K562 (cell line): Measurements from ENCODE around the gene CCND3. TPM values are rescaled to one million over a fixed set of nuclear protein-coding genes. Genes with fewer than 3 reads are reported as not detected.

Source experiments
- ASH1L ChIP-seq: fragments of 450-650 bp; IDR thresholded peaks from 2 replicates; pipeline ENCODE4 v1.6.1; 2018; ENCODE audit warnings: borderline replicate concordance, mild to moderate bottlenecking, low read depth; ENCODE audit not compliant: partially characterized antibody
- ERF ChIP-seq: fragments of 450-650 bp; formaldehyde crosslinking; IDR thresholded peaks from 2 replicates; pipeline ENCODE4 v1.4.0; 2020; ENCODE audit warnings: mild to moderate bottlenecking, mixed read lengths
- GTF2E2 ChIP-seq: fragments of 200-800 bp; sonication (Bioruptor generic); IDR thresholded peaks from 2 replicates; pipeline ENCODE4 v1.6.1; 2016; ENCODE audit warnings: missing genetic modification characterization, missing compliant biosample characterization
- HLTF ChIP-seq: fragments of 450-650 bp; IDR thresholded peaks from 2 replicates; pipeline ENCODE4 v1.6.1; 2016
- MXI1 ChIP-seq: IDR thresholded peaks from 2 replicates; pipeline ENCODE4 v1.6.1; 2011; ENCODE audit warnings: low read depth, mild to moderate bottlenecking, improper control_type of control experiment, low read length
- PML ChIP-seq: IDR thresholded peaks from 2 replicates; pipeline ENCODE4 v1.6.1; 2012; ENCODE audit warnings: low read length, inconsistent platforms
- TRIM28 ChIP-seq: fragments of 450-650 bp; IDR thresholded peaks from 2 replicates; pipeline ENCODE4 v1.6.1; 2017
- ZC3H11A ChIP-seq: IDR thresholded peaks from 2 replicates; pipeline ENCODE4 v1.6.1; 2012; ENCODE audit warnings: low read depth, low read length, improper control_type of control experiment
- ZNF436 ChIP-seq: fragments of 250-450, 450-650 bp; sonication (Bioruptor Pico); formaldehyde crosslinking; IDR thresholded peaks from 2 replicates; pipeline ENCODE4 v1.7.0; 2020; ENCODE audit warnings: mild to moderate bottlenecking
- ZNF696 ChIP-seq: fragments of 250-450 bp; sonication (Bioruptor Pico); conservative IDR thresholded peaks from 2 replicates; pipeline ENCODE4 v1.4.0; 2020; ENCODE audit warnings: mild to moderate bottlenecking, moderate library complexity
- polyA plus RNA-seq, 8 experiments: library from polyadenylated mRNA; depleted of rRNA in 4 of 8; stranded (reverse) in 5 of 8; unstranded in 3 of 8; fragments of >200 nt; fragmentation: Nextera tagmentation in 2 of 8; fragmentation: Illumina TruSeq in 1 of 8; extraction: Ambion mirVana in 2 of 8; extraction: Trizol in 1 of 8; gene quantifications; 2 replicates each; pipeline versions ENCODE4 v1.2.1 to v1.2.3, GENCODE V29; 2011 to 2014; ENCODE audit warnings: inconsistent platforms in 1 of 8, missing spikeins in 1 of 8
- total RNA-seq, 7 experiments: library from RNA; depleted of rRNA in 6 of 7; stranded (reverse); fragments of >200 nt in 6 of 7; fragmentation: Illumina TruSeq in 2 of 7; extraction: Trizol in 2 of 7; gene quantifications; 2 replicates each; pipeline versions ENCODE4 v1.2.1 to v1.2.3, GENCODE V29; 2011 to 2021; ENCODE audit warnings: low replicate concordance in 1 of 7
- TF ChIP-seq, protein P1 (sequence below): sonication (generic); formaldehyde crosslinking; IDR thresholded peaks from 2 replicates; pipeline ENCODE4 v1.8.1; 2023; ENCODE audit warnings: mild to moderate bottlenecking, missing genetic modification reagents, moderate library complexity
- TF ChIP-seq, protein P2 (sequence below): sonication (generic); formaldehyde crosslinking; IDR thresholded peaks from 2 replicates; pipeline ENCODE4 v1.9.0; 2022; ENCODE audit warnings: mild to moderate bottlenecking, missing genetic modification reagents
- TF ChIP-seq, protein P3 (sequence below), 2 experiments: IDR thresholded peaks; 2 replicates each; pipeline ENCODE4 v1.6.1; 2011; ENCODE audit warnings: borderline replicate concordance in 1 of 2, control low read depth in 1 of 2, low read depth in 1 of 2, low read length in 1 of 2, mild to moderate bottlenecking in 1 of 2, mixed read lengths in 1 of 2, moderate library complexity in 1 of 2; ENCODE audit not compliant: insufficient read depth in 1 of 2, insufficient read length in 1 of 2, poor library complexity in 1 of 2, severe bottlenecking in 1 of 2; ENCODE audit errors: extremely low read depth in 1 of 2
- TF ChIP-seq, protein P4 (sequence below): IDR thresholded peaks from 2 replicates; pipeline ENCODE4 v1.6.1; 2011; ENCODE audit warnings: borderline replicate concordance, low read depth, mild to moderate bottlenecking, moderate library complexity, low read length; ENCODE audit not compliant: insufficient read depth, poor library complexity, severe bottlenecking
- TF ChIP-seq, protein P5 (sequence below): fragments of 450-650 bp; IDR thresholded peaks from 2 replicates; pipeline ENCODE4 v1.6.1; 2016; ENCODE audit warnings: antibody characterized with exemption
- TF ChIP-seq, protein P6 (sequence below), 2 experiments: IDR thresholded peaks in 1 of 2; conservative IDR thresholded peaks in 1 of 2; 2 replicates each; pipeline ENCODE4 v1.6.1; 2016; ENCODE audit warnings: low read depth in 2 of 2, mild to moderate bottlenecking in 1 of 2, missing compliant biosample characterization in 1 of 2, missing genetic modification characterization in 1 of 2, moderate library complexity in 1 of 2

The CCND3 gene
- total and polyA plus RNA-seq, 9 of the 15 experiments (the other 6 are each of a cell fraction or from before 2014, with no cell fraction given): 21.5 to 204 (median 97.4) TPM

DNA sequence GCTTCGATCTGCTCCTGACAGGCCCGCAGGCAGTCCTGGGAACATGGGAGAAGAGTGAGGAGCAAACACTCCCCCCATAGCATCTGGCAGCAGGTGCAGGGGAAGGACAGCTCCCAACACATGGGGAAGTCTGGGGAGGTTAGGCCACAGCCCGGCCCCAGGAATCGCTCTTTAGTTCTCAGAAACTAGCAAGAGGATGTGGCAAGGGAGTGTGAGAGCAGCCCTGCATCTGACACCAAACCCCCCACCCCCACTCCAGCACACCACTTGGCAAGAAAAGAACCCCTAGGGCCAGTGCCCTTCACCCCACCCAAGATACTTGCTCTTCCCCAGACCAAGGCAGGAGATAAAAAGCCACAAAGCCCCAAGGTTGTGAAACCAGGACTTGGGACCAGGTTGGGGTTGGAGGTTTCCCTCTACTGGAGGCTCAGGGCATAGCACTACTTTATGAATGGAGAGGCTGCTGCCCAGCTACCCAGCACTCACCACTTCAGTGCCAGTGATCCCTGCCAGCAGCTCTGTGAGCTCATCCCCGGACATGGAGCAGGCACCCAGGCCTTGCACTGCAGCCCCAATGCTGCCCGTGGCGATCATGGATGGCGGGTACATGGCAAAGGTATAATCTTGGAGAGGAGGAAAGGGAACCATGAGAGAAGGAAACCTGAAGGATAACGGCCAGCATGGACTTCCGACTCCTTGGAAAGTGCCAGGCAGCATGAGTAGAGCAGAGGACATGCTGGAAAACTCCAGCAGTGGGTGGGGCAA lies 5.4 kb downstream of the CCND3 start (continued):
- TF ChIP-seq, protein P1, sequence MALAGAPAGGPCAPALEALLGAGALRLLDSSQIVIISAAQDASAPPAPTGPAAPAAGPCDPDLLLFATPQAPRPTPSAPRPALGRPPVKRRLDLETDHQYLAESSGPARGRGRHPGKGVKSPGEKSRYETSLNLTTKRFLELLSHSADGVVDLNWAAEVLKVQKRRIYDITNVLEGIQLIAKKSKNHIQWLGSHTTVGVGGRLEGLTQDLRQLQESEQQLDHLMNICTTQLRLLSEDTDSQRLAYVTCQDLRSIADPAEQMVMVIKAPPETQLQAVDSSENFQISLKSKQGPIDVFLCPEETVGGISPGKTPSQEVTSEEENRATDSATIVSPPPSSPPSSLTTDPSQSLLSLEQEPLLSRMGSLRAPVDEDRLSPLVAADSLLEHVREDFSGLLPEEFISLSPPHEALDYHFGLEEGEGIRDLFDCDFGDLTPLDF (CRISPR knock-in tag): no peak; the same call in 1 of the 2 replicates
- TF ChIP-seq ERF: no peak
- TF ChIP-seq TRIM28: 0 out of 2 replicates have a peak, but pooled peaks have one; percentile 56
- TF ChIP-seq, protein P2, sequence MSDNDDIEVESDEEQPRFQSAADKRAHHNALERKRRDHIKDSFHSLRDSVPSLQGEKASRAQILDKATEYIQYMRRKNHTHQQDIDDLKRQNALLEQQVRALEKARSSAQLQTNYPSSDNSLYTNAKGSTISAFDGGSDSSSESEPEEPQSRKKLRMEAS (CRISPR knock-in tag): peak; percentile 79
- TF ChIP-seq GTF2E2 (tag): no peak
- TF ChIP-seq HLTF: no peak
- TF ChIP-seq, protein P3, sequence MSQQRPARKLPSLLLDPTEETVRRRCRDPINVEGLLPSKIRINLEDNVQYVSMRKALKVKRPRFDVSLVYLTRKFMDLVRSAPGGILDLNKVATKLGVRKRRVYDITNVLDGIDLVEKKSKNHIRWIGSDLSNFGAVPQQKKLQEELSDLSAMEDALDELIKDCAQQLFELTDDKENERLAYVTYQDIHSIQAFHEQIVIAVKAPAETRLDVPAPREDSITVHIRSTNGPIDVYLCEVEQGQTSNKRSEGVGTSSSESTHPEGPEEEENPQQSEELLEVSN (IDR thresholded peaks at IDR 0.05; ENCODE audit: borderline replicate concordance in 1 of 2, extremely low read depth in 1 of 2, insufficient read depth in 1 of 2, insufficient read length in 1 of 2, low read depth in 1 of 2, low read length in 1 of 2, poor library complexity in 1 of 2, severe bottlenecking in 1 of 2): no peak
- no peak for TF ChIP-seq MXI1
- TF ChIP-seq ASH1L: no peak
- TF ChIP-seq, protein P4, sequence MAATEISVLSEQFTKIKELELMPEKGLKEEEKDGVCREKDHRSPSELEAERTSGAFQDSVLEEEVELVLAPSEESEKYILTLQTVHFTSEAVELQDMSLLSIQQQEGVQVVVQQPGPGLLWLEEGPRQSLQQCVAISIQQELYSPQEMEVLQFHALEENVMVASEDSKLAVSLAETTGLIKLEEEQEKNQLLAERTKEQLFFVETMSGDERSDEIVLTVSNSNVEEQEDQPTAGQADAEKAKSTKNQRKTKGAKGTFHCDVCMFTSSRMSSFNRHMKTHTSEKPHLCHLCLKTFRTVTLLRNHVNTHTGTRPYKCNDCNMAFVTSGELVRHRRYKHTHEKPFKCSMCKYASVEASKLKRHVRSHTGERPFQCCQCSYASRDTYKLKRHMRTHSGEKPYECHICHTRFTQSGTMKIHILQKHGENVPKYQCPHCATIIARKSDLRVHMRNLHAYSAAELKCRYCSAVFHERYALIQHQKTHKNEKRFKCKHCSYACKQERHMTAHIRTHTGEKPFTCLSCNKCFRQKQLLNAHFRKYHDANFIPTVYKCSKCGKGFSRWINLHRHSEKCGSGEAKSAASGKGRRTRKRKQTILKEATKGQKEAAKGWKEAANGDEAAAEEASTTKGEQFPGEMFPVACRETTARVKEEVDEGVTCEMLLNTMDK: no peak
- TF ChIP-seq ZNF436 (CRISPR knock-in tag): no peak
- no peak for TF ChIP-seq ZC3H11A
- TF ChIP-seq ZNF696 (CRISPR knock-in tag): no peak
- TF ChIP-seq, protein P5, sequence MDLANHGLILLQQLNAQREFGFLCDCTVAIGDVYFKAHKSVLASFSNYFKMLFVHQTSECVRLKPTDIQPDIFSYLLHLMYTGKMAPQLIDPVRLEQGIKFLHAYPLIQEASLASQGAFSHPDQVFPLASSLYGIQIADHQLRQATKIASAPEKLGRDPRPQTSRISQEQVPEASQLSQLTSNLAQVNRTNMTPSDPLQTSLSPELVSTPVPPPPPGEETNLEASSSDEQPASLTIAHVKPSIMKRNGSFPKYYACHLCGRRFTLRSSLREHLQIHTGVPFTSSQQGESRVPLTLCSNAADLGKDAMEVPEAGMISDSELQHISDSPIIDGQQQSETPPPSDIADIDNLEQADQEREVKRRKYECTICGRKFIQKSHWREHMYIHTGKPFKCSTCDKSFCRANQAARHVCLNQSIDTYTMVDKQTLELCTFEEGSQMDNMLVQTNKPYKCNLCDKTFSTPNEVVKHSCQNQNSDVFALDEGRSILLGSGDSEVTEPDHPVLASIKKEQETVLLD: peak; percentile 74; the same call in 1 of the 2 replicates
- TF ChIP-seq PML: peak; percentile 71; the same call in 1 of the 2 replicates
- TF ChIP-seq, protein P6, sequence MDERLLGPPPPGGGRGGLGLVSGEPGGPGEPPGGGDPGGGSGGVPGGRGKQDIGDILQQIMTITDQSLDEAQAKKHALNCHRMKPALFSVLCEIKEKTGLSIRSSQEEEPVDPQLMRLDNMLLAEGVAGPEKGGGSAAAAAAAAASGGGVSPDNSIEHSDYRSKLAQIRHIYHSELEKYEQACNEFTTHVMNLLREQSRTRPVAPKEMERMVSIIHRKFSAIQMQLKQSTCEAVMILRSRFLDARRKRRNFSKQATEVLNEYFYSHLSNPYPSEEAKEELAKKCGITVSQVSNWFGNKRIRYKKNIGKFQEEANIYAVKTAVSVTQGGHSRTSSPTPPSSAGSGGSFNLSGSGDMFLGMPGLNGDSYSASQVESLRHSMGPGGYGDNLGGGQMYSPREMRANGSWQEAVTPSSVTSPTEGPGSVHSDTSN (CRISPR knock-in tag; IDR thresholded peaks at IDR 0.05; ENCODE audit: low read depth): no peak
- TF ChIP-seq, protein P6 (tag; conservative IDR thresholded peaks at IDR 0.05; ENCODE audit: low read depth): no peak
